Heart left ventricle (tissue), 16 donors: ENCODE measurements around the gene PRODH2. TPM values are rescaled to one million over a fixed set of nuclear protein-coding genes. Genes with fewer than 3 reads are reported as not detected.
A peak's percentile ranks its signal among the peaks of the same experiment; 100 is the strongest.

Experiments used
- ATAC-seq, 4 donors: fragments of 200-7000 bp; cut with Tn5 transposase; one replicate each; pipeline ENCODE4 v1.9.1; 2020 to 2022; ENCODE audit warnings: moderate library complexity in 4 of 4, mild to moderate bottlenecking in 3 of 4, moderate number of reproducible peaks in 1 of 4
- DNase-seq, 5 donors: peaks; one replicate each; pipeline ENCODE4 v3.0.0-alpha.2; 2020
- H3K27ac ChIP-seq, 12 donors: fragments of 200-600 bp; sonication (generic) in 4 of 12; one replicate each; pipeline versions ENCODE4 v1.5.0 to v1.8.0; 2016 to 2022; ENCODE audit warnings: mild to moderate bottlenecking in 2 of 12
- H3K27me3 ChIP-seq, 9 donors: fragments of 200-600 bp; sonication (generic) in 2 of 9; one replicate each; pipeline versions ENCODE4 v1.5.1 to v1.8.0; 2016 to 2022; ENCODE audit warnings: mild to moderate bottlenecking in 3 of 9
- H3K36me3 ChIP-seq, 9 donors: fragments of 200-600 bp; sonication (generic) in 2 of 9; one replicate each; pipeline versions ENCODE4 v1.5.0 to v1.8.0; 2018 to 2022; ENCODE audit warnings: mild to moderate bottlenecking in 2 of 9
- H3K4me1 ChIP-seq, 12 donors: fragments of 200-600 bp; sonication (generic) in 4 of 12; one replicate each; pipeline versions ENCODE4 v1.5.0 to v1.8.0; 2016 to 2022; ENCODE audit warnings: mild to moderate bottlenecking in 3 of 12
- H3K4me3 ChIP-seq, 12 donors: fragments of 200-600 bp; sonication (generic) in 4 of 12; one replicate each; pipeline versions ENCODE4 v1.5.0 to v1.8.0; 2017 to 2022; ENCODE audit warnings: mild to moderate bottlenecking in 9 of 12, moderate library complexity in 4 of 12
- H3K9me3 ChIP-seq, 12 donors: fragments of 200-600 bp; sonication (generic) in 4 of 12; one replicate each; pipeline versions ENCODE4 v1.5.0 to v1.8.0; 2016 to 2022; ENCODE audit warnings: mild to moderate bottlenecking in 1 of 12
- CTCF ChIP-seq, 12 donors: fragments of 200-600 bp; sonication (generic) in 4 of 12; IDR thresholded peaks; one replicate each; pipeline versions ENCODE4 v1.5.0 to v1.8.0; 2018 to 2022; ENCODE audit warnings: antibody characterized with exemption in 12 of 12, mild to moderate bottlenecking in 5 of 12
- POLR2A ChIP-seq, 2 donors: fragments of 450-650 bp; IDR thresholded peaks; one replicate each; pipeline ENCODE4 v1.6.1; 2017; ENCODE audit warnings: antibody characterized with exemption in 2 of 2, mild to moderate bottlenecking in 2 of 2, moderate library complexity in 2 of 2
- WGBS, 4 donors: extraction: QIAGEN DNeasy Blood & Tissue Kit in 2 of 4; methylation state at CpG; one replicate each; pipeline versions ENCODE4 v1.1.5 to v1.1.7; 2013 to 2018; 5-methylcytosine and 5-hydroxymethylcytosine counted together
- intact Hi-C, 10 donors: fragments of 100-400 bp; cut with DNase I; formaldehyde crosslinking; loops; one replicate each; pipeline versions ENCODE4 v1.11.1 to v1.14.2; 2022
- polyA plus RNA-seq, 2 donors: library from polyadenylated mRNA; stranded (reverse); fragments of 200-250 nt; gene quantifications; one replicate each; pipeline ENCODE4 v1.2.3, GENCODE V29; 2013
- total RNA-seq, 9 donors: library from RNA; depleted of rRNA in 2 of 9; stranded (reverse); fragments of >200 nt in 2 of 9; fragmentation: NEBNext Ultra II Directional in 3 of 9; extraction: Animal tissue kit (Norgen Biotek cat#: 25700) in 3 of 9; gene quantifications; one replicate each; pipeline versions ENCODE4 v1.1.0 to v1.2.4, GENCODE V29; 2016 to 2023
- donor health status: ischemic (EF 13 %, LVEDD 7.1; RV severe dilation, severe dysfunction).
- donor health status: healthy with polysubstance abuse.
- donor health status: DM: no; HTN: yes; CAD: no.
- donor health status: DM: no; HTN: no; CAD: no.
- donor health status: ischemic (EF 25% LVEDD 6.9; RV normal size, moderate dysfunction).
- donor health status: ischemic (EF 25% LVEDD 5.7; RV mildly dilated, moderate dysfunction).
- donor health status: healthy.
- donor health status: DM: yes; HTN: yes; CAD: no.
- donor health status: ischemic (EF 35%, LVEDD 5.7; RV mildly dilated, moderate dysfunction).
- donor health status: nonischemic (EF 11% LVEDD 7.7; RV severe dilation, severe dysfunction).
- donor health status: DM: yes; HTN: yes; CAD: no.
- donor health status: PGD.
- donor health status: ischemic (EF 29% LVEDD 5.4; RV normal size, mild dysfunction).
- donor health status: nonischemic (EF 23%, LVEDD 6.1; RV moderate dilation, normal function).

PRODH2 gene
- total and polyA plus RNA-seq, 11 donors: not detected

DNA sequence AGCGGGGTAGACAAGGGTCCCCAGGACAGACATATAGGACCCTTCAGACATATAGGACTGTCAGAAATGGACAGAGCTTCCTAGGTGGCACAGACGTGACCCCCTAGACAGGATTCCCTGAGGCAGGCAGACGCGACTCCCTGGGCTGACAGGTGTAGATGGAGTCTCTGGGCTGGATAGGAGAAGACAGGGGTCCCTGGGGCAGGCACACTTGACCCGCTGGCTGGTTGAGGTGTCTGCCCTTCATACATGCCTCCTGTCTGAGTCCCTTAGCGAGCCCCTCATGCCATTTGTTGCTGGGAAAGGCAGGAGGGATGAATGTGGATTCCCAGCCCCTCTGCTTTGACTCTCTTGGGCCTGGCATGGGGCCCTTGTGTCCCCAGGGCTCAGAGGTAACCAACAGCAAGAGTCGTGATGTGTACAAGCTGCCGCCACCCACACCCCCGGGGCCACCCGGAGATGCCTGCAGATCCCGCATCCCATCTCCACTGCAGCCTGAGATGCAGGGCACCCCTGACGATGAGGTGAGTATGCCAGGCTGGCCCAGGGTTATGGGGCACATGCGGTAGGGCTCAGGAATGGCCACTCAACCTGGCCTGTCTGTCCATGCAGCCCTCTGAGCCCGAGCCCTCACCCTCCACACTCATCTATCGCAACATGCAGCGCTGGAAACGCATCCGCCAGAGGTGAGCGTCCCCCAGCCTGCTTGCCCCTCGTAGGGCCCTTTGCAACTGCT is 58.8 kb downstream of the PRODH2 start:
- ATAC-seq (no peak), DNase-seq (peak in 1 of 5 donors; percentile 42)
- 81 to 93% (median 91%) methylated on average over 12 to 20 of the region's 20 CpGs for WGBS, 4 donors
- intact Hi-C loops: loop anchor here in 1 of 10 donors (10.0 kb wide), 1 partner anchor 391 kb away; the partner anchor contains the start of gene CAPNS1
- TF ChIP-seq CTCF (IDR thresholded peaks at IDR 0.05): no peak
- no peak for TF ChIP-seq POLR2A (IDR thresholded peaks at IDR 0.05)
- Histone ChIP-seq H3K36me3 (peaks cover 0 to 33% (median 21%) of the 10 kb centered on the region in 9 donors), H3K4me3 (no peak overlapping the region), H3K27ac (peak overlapping the region in 5 of 12 donors; percentile 94 to 100 (median 99)), H3K4me1 (peaks cover 2 to 60% (median 43%) of the 10 kb centered on the region in 12 donors), H3K27me3 (no peaks in the 10 kb centered on the region), H3K9me3 (no peaks in the 10 kb centered on the region)

DNA sequence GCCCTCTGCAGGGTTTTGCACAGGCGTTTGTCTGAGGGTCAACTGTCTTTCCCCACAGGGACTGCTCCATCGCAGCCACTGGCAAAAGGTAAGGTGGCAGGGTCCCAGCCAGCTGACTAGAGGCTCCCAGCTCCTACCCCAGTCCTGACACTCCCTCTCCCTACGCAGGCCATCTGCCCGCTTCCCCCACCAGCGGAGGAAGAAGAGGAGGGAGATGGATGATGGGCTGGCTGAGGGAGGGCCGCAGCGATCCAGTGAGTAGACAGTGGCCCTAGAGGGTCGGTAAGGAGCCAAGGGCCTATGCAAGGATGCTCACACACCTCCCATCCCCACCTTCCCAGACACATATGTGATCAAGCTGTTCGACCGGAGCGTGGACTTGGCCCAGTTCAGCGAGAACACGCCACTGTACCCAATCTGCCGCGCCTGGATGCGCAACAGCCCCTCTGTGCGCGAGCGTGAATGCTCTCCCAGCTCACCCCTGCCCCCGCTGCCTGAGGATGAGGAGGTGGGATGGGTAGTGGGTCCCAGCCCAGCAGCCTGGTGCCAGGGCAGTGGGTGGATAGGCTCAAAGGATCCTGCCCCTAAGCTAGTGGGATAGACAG is 59.8 kb downstream of the PRODH2 start:
- 94 to 97% (median 95%) methylated on average over 19 to 20 of the region's 20 CpGs for WGBS, 4 donors
- TF ChIP-seq POLR2A (IDR thresholded peaks at IDR 0.05) (no peak), CTCF (IDR thresholded peaks at IDR 0.05) (no peak)
- peak in 1 of 5 donors; percentile 31 for DNase-seq
- H3K27ac ChIP-seq: peak overlapping the region in 3 of 12 donors; percentile 7 to 99 (median 99)
- H3K4me1 ChIP-seq: peaks cover 0 to 60% (median 41%) of the 10 kb centered on the region in 12 donors
- intact Hi-C loops: loop anchor here in 1 of 10 donors (10.0 kb wide), 1 partner anchor 392 kb away; the partner anchor contains the start of gene CAPNS1
- no peak for ATAC-seq
- no peak overlapping the region for H3K4me3 ChIP-seq
- H3K9me3 ChIP-seq: no peaks in the 10 kb centered on the region
- H3K36me3 ChIP-seq: peaks cover 0 to 33% (median 21%) of the 10 kb centered on the region in 9 donors
- H3K27me3 ChIP-seq: no peaks in the 10 kb centered on the region

GRCh38 chr19:35751839-35752745 is 60.6 kb downstream of the PRODH2 start:
- 78 to 88% (median 85%) methylated on average over 11 to 14 of the region's 14 CpGs for WGBS, 4 donors
- no peaks in the 10 kb centered on the region for H3K9me3 ChIP-seq
- no peak overlapping the region for H3K4me3 ChIP-seq
- peaks cover 0 to 33% (median 21%) of the 10 kb centered on the region in 9 donors for H3K36me3 ChIP-seq
- peak overlapping the region in 8 of 12 donors; percentile 7 to 99 (median 20) for H3K27ac ChIP-seq
- no peaks in the 10 kb centered on the region for H3K27me3 ChIP-seq
- TF ChIP-seq CTCF (IDR thresholded peaks at IDR 0.05) (no peak), POLR2A (IDR thresholded peaks at IDR 0.05) (no peak)
- DNase-seq: peak in 3 of 5 donors; percentile 59 to 79 (median 74)
- intact Hi-C loops: loop anchor here in 1 of 10 donors (10.0 kb wide), 1 partner anchor 393 kb away; the partner anchor contains the start of gene CAPNS1
- H3K4me1 ChIP-seq: peaks cover 0 to 58% (median 39%) of the 10 kb centered on the region in 12 donors
- ATAC-seq: no peak
